Stimulated activated CD4-positive, alpha-beta T cell treated with anti-CD3 and anti-CD28 coated beads, Interleukin-2, amount 100 ng/mL, for 48 hours (primary cell): ENCODE data around the gene RCL1.
A peak's percentile ranks its signal among the peaks of the same experiment; 100 is the strongest.
"Not testable (repeated sequence)": the region's sequence is repeated elsewhere in the genome, so short reads cannot be mapped to it uniquely, and the experiment has no call there.

ENCODE experiments used
- DNase-seq, 2 donors: peaks; one replicate each; pipeline ENCODE4 v3.0.0-alpha.2; 2020

The RCL1 gene

GRCh38 chr9:4784403-4784802, 8.3 kb upstream of the RCL1 start:
- no peak for DNase-seq

- no peak for DNase-seq
These were observed 6.1 kb upstream of the RCL1 start for GRCh38 chr9:4786599-4786998.

GRCh38 chr9:4787876-4788275, 4.9 kb upstream of the RCL1 start:
- no peak for DNase-seq

- no peak for DNase-seq
These were observed 4.0 kb upstream of the RCL1 start for GRCh38 chr9:4788703-4789102.

- DNase-seq, result peak in 1 of 2 donors; percentile 7
These were observed 631 bp upstream of the RCL1 start for GRCh38 chr9:4792054-4792571.

GRCh38 chr9:4793459-4794395, 983 bp downstream of the RCL1 start:
- DNase-seq, result no peak

- DNase-seq, result no peak
These were observed 1.9 kb downstream of the RCL1 start for GRCh38 chr9:4794691-4795090.

GRCh38 chr9:4795108-4795507, 2.4 kb downstream of the RCL1 start:
- DNase-seq, result not testable (repeated sequence)

- no peak for DNase-seq
These were observed 3.8 kb downstream of the RCL1 start for GRCh38 chr9:4796530-4796929.

GRCh38 chr9:4796988-4797853, 4.5 kb downstream of the RCL1 start:
- no peak for DNase-seq

GRCh38 chr9:4797854-4798150, 5.1 kb downstream of the RCL1 start:
- DNase-seq, result no peak

- DNase-seq, result no peak
These were observed 5.7 kb downstream of the RCL1 start for GRCh38 chr9:4798281-4799032.

GRCh38 chr9:4799033-4799430, 6.3 kb downstream of the RCL1 start:
- no peak for DNase-seq

- DNase-seq, result no peak
These were observed 7.0 kb downstream of the RCL1 start for GRCh38 chr9:4799775-4800174.

GRCh38 chr9:4801156-4801555, 8.4 kb downstream of the RCL1 start:
- DNase-seq, result no peak

- DNase-seq, result no peak
These were observed 11.2 kb downstream of the RCL1 start for GRCh38 chr9:4803670-4804530.

- no peak for DNase-seq
These were observed 11.8 kb downstream of the RCL1 start for GRCh38 chr9:4804531-4805016.

GRCh38 chr9:4805191-4805918, 12.6 kb downstream of the RCL1 start:
- no peak for DNase-seq

GRCh38 chr9:4810565-4810964, 17.8 kb downstream of the RCL1 start:
- no peak for DNase-seq

- no peak for DNase-seq
These were observed 19.1 kb downstream of the RCL1 start for GRCh38 chr9:4811824-4812223.

GRCh38 chr9:4812858-4813257, 20.1 kb downstream of the RCL1 start:
- no peak for DNase-seq
